ENCODE measurements around the gene FBXL2. TPM values are rescaled to one million over a fixed set of nuclear protein-coding genes. Genes with fewer than 3 reads are reported as not detected.

FBXL2 gene
- total and polyA plus RNA-seq, 2 of the 8 experiments (the other 6 are each of a cell fraction or from before 2014, with no cell fraction given): 3.1 to 5.4 TPM

- POLR2A ChIA-PET (ENCODE audit: partially characterized antibody): no interaction called here
- 87% methylated on average over 3 of the region's 3 CpGs; no CpG with 5 or more reads in 1 of the 2 experiments for WGBS, 2 experiments (ENCODE audit: extremely low coverage in 1 of 2, insufficient coverage in 1 of 2, insufficient read length in 1 of 2, insufficient replicate concordance in 2 of 2, low coverage in 1 of 2, low lambda C conversion rate in 2 of 2, missing lambda C conversion rate in 1 of 2)
- H3K9ac ChIP-seq (replicated peaks in 1 of 4; ENCODE audit: extremely low read depth in 1 of 4, low read depth in 3 of 4, low read length in 3 of 4): no peak overlapping the region
These were observed 48.2 kb upstream of the FBXL2 start for GRCh38 chr3:33229066-33229465.

More at GRCh38 chr3:33229066-33229465, 48.2 kb upstream of the FBXL2 start:
- H4K5ac ChIP-seq (ENCODE audit: insufficient read length, low read depth, low read length): no peak overlapping the region
- no peak for FAIRE-seq
- no peaks in the 10 kb centered on the region for H3K9me3 ChIP-seq (ENCODE audit: insufficient read depth in 2 of 2, low read depth in 1 of 2, low read length in 1 of 2)
- H2BK20ac ChIP-seq (ENCODE audit: low read length): no peak overlapping the region
- H2AFZ ChIP-seq (ENCODE audit: low read length): no peak overlapping the region
- H2BK12ac ChIP-seq (ENCODE audit: low read depth, low read length): no peak overlapping the region
- no peaks in the 10 kb centered on the region for H3K79me2 ChIP-seq (ENCODE audit: control insufficient read depth in 1 of 2, insufficient read depth in 2 of 2, low read length in 2 of 2)
- no peak overlapping the region for H2AK5ac ChIP-seq (ENCODE audit: low read depth, low read length)
- H3K4me1 ChIP-seq (replicated peaks in 1 of 4; ENCODE audit: control insufficient read depth in 3 of 4, insufficient read depth in 4 of 4, low read length in 3 of 4): no peaks in the 10 kb centered on the region
- no peaks in the 10 kb centered on the region for H4K20me1 ChIP-seq (replicated peaks in 1 of 2; ENCODE audit: control insufficient read depth in 1 of 2, insufficient read depth in 2 of 2, low read length in 2 of 2)
- no peak overlapping the region for H3K27ac ChIP-seq (ENCODE audit: low read depth, low read length)
- no peak overlapping the region for H2BK120ac ChIP-seq (replicated peaks; ENCODE audit: low read depth, low read length)
- no peak overlapping the region for H2BK5ac ChIP-seq (ENCODE audit: low read depth, low read length)
- H3K23me2 ChIP-seq (ENCODE audit: low read depth, low read length): no peaks in the 10 kb centered on the region
- no peaks in the 10 kb centered on the region for H3K36me3 ChIP-seq (ENCODE audit: control insufficient read depth in 2 of 4, insufficient read depth in 4 of 4, low read length in 3 of 4)
- no peak overlapping the region for H3K56ac ChIP-seq (replicated peaks; ENCODE audit: insufficient read length, low read depth, low read length)
- H2BK15ac ChIP-seq (ENCODE audit: low read length): no peak overlapping the region
- no peak overlapping the region for H4K8ac ChIP-seq (ENCODE audit: extremely low read depth, insufficient read depth, low read length)
- no peak for DNase-seq (ENCODE audit: low read depth in 1 of 2, low spot score in 2 of 2)
- H3K14ac ChIP-seq (ENCODE audit: insufficient read length): no peak overlapping the region
- no peak overlapping the region for H3K4ac ChIP-seq (replicated peaks; ENCODE audit: insufficient read length, low read depth, low read length)
- no peak overlapping the region for H3K18ac ChIP-seq (ENCODE audit: extremely low read depth, low read length)
- H3K4me2 ChIP-seq (ENCODE audit: insufficient read depth in 1 of 2, low read depth in 2 of 2, low read length in 2 of 2): no peak overlapping the region
- no peak overlapping the region for H3K23ac ChIP-seq (ENCODE audit: insufficient read length)
- TF ChIP-seq CTBP2 (IDR thresholded peaks at IDR 0.05; ENCODE audit: borderline replicate concordance, insufficient read depth, insufficient read length, low read length) (no peak), NANOG (IDR thresholded peaks at IDR 0.05; ENCODE audit: insufficient read depth, low read depth, low read length, poor library complexity, severe bottlenecking) (no peak), HDAC2 (IDR thresholded peaks at IDR 0.05; ENCODE audit: borderline replicate concordance in 1 of 2, low read depth in 2 of 2, low read length in 2 of 2) (no peak), BACH1 (IDR thresholded peaks at IDR 0.05; ENCODE audit: low read length) (no peak), KDM1A (IDR thresholded peaks at IDR 0.05; ENCODE audit: borderline replicate concordance, low read length) (no peak), RXRA (IDR thresholded peaks at IDR 0.05; ENCODE audit: insufficient read depth, low read depth, low read length) (no peak), RNF2 (IDR thresholded peaks at IDR 0.05; ENCODE audit: borderline replicate concordance, low read depth, low read length, missing control alignments, poor library complexity, severe bottlenecking) (no peak)
- TF ChIP-seq, protein P1, sequence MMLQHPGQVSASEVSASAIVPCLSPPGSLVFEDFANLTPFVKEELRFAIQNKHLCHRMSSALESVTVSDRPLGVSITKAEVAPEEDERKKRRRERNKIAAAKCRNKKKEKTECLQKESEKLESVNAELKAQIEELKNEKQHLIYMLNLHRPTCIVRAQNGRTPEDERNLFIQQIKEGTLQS (IDR thresholded peaks at IDR 0.05; ENCODE audit: insufficient read depth, low read depth, low read length): no peak
- no peak overlapping the region for H4K91ac ChIP-seq (replicated peaks; ENCODE audit: insufficient read length, low read length)
- no peak overlapping the region for H3K4me3 ChIP-seq (ENCODE audit: extremely low read depth in 1 of 4, insufficient read depth in 2 of 4, low read depth in 3 of 4, low read length in 4 of 4)
- no peaks in the 10 kb centered on the region for H3K79me1 ChIP-seq (ENCODE audit: low read depth, low read length)
- no peaks in the 10 kb centered on the region for H3K27me3 ChIP-seq (replicated peaks in 1 of 4; ENCODE audit: control insufficient read depth in 3 of 4, extremely low read depth in 1 of 4, insufficient read depth in 3 of 4, low read length in 3 of 4)
- CTCF ChIA-PET (ENCODE audit: partially characterized antibody): interaction anchor here (1.2 kb wide), 1 partner anchor 40 kb away, joined by 4 read pairs; no protein-coding TSS in a partner anchor

Data from H1 (cell line).